Activated naive CD8-positive, alpha-beta T cell (primary cell): ENCODE data around the gene ZNF800.
"Not testable (repeated sequence)": the region's sequence is repeated elsewhere in the genome, so short reads cannot be mapped to it uniquely, and the experiment has no call there.

Experiments
- H3K27ac Mint-ChIP-seq: one replicate; pipeline ENCODE4 v1.8.0; 2021; ENCODE audit warnings: mixed read lengths
- H3K27me3 Mint-ChIP-seq: one replicate; pipeline ENCODE4 v1.8.0; 2021; ENCODE audit warnings: mixed read lengths
- H3K36me3 Mint-ChIP-seq: one replicate; pipeline ENCODE4 v1.8.0; 2021; ENCODE audit warnings: mixed read lengths
- H3K4me1 Mint-ChIP-seq: one replicate; pipeline ENCODE4 v1.8.0; 2021; ENCODE audit warnings: low read depth, mixed read lengths
- H3K4me3 Mint-ChIP-seq: one replicate; pipeline ENCODE4 v1.8.0; 2021; ENCODE audit warnings: mild to moderate bottlenecking, mixed read lengths
- H3K9me3 Mint-ChIP-seq: one replicate; pipeline ENCODE4 v1.8.0; 2021; ENCODE audit warnings: low read depth, mixed read lengths

ZNF800 gene, protein sequence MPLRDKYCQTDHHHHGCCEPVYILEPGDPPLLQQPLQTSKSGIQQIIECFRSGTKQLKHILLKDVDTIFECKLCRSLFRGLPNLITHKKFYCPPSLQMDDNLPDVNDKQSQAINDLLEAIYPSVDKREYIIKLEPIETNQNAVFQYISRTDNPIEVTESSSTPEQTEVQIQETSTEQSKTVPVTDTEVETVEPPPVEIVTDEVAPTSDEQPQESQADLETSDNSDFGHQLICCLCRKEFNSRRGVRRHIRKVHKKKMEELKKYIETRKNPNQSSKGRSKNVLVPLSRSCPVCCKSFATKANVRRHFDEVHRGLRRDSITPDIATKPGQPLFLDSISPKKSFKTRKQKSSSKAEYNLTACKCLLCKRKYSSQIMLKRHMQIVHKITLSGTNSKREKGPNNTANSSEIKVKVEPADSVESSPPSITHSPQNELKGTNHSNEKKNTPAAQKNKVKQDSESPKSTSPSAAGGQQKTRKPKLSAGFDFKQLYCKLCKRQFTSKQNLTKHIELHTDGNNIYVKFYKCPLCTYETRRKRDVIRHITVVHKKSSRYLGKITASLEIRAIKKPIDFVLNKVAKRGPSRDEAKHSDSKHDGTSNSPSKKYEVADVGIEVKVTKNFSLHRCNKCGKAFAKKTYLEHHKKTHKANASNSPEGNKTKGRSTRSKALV

DNA sequence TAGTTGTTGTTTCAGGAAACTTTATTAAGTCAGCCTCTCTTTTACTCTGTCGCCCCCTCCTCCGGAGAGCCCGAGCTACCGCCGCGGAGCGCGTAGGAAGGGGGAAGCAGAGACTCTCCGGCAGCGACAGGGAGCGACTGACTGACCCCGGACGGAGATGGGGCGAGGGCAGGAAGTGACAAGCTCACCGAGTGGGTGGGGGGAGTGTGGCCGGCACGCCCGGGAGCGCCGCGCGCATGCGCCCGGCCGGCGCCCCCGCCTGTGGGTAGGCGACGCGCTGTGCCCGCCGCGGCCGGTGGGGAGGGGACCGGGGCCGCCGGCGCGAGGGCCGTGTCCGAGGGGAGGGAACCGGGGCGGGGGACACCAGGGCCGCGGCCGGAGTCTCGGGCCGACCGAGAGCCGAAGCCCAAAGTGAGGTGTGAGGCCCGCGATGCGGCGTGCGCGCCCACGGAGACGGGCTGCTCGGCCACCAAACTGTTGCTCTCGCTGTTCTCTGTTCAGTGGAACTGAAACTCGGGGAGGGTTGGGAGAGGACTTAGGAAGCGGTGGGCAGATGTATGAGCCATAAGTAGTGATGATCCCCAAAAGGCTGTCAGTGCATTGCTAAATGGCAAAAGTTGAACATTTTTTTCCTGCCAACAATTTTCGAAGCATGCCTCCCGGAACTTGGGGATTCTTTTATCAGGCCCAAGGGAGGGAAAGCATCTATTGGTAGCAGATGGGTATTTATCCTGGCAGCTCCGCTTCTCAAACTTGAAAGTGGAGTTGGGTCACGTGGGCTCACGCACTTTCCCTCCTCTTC is at the start of gene ZNF800:
ZNF800 (minus strand) TSS at position 143 of the 802 bp plus-strand sequence. CDS start 1,151 bp downstream, outside the sequence.
- Mint-ChIP-seq H3K36me3 (peaks cover 19% of the 10 kb centered on the region), H3K27ac (peak within 1 kb of the TSS; percentile 99), H3K4me1 (peaks cover 66% of the 10 kb centered on the region), H3K27me3 (no peaks in the 10 kb centered on the region), H3K4me3 (peak within 1 kb of the TSS; percentile 100), H3K9me3 (peaks cover 6% of the 10 kb centered on the region)

DNA sequence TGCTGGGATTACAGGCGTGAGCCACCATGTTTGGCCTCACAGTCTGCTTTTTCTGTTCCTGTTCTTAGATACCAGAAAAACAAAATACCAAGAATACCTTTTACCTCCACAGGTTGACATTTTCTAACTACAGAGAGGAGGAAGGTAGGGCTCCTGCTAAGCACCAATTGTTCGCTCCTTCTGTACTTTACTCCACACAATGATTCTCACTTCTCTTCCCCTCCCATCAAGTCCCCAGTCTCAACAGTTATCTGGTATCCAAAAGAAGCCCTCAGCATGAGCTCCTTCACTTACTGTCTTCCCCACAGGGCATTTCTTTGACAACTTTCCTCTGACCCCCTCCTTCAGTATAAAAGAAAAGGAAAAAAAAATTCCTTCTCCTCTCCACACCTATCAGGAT is 47.7 kb upstream of the ZNF800 start:
- Mint-ChIP-seq H3K4me1 (no peaks in the 10 kb centered on the region), H3K27me3 (no peaks in the 10 kb centered on the region), H3K9me3 (no peaks in the 10 kb centered on the region), H3K27ac (no peak overlapping the region), H3K36me3 (no peaks in the 10 kb centered on the region), H3K4me3 (no peak overlapping the region)

DNA sequence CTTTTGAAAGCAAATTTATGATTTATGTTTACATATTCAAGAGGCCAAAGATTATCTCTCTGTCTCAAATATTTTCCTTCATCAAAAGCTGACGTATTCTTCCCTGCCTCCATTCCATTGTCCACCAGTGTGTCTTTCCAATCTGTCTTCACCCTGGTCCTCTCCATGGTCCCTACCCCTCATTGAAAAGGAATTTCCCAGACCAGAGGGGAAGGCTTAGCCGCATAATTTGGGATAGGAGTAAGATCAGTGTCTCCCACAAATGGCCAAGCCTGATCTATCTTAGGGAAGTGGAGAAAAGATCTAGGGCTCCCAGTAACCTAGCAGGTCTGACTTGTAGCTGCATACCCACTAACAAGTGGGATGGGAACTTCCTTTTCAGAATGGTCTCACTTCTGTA is 46.3 kb upstream of the ZNF800 start:
- no peaks in the 10 kb centered on the region for H3K4me1 Mint-ChIP-seq
- H3K36me3 Mint-ChIP-seq = no peaks in the 10 kb centered on the region
- no peaks in the 10 kb centered on the region for H3K9me3 Mint-ChIP-seq
- no peak overlapping the region for H3K27ac Mint-ChIP-seq
- H3K4me3 Mint-ChIP-seq = no peak overlapping the region
- no peaks in the 10 kb centered on the region for H3K27me3 Mint-ChIP-seq

DNA sequence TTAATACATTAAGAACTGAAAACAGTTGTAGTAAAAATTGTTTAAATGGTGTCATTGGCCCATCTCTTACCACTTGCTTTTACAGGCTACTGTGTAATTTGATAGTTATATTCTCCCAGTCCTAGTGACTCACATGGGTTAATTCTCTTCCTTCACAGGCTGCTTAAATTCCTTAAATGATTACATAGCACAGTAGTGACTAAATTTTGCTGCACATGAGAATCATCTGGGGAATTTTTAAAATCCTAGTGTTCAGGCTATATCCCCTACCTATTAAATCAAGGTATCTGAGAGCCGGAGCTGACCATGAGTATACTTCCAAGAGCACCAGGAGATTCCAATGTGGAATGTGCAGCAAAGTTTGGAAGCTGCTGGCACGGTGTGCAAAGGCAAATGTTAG is 45.3 kb upstream of the ZNF800 start:
- H3K9me3 Mint-ChIP-seq = no peaks in the 10 kb centered on the region
- H3K27me3 Mint-ChIP-seq = no peaks in the 10 kb centered on the region
- H3K4me3 Mint-ChIP-seq = no peak overlapping the region
- no peaks in the 10 kb centered on the region for H3K4me1 Mint-ChIP-seq
- no peaks in the 10 kb centered on the region for H3K36me3 Mint-ChIP-seq
- H3K27ac Mint-ChIP-seq = no peak overlapping the region

DNA sequence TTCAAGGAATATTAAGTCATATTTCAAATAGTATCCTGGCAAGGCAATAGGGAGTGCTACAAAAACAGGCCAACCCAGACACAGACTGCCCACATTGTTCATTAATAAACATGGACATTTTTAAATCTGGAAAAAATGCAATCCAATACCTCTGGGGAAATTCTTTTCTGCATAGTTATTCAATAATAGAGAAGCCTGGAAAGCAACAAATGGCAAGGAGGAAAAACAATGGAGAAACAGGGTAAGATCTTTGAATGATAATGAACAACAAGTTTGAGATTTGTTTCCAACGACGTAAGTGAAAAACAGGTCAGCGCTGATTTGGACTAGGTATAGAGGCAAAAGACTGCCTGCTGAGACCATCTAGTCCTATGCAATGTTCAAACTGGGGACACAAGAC is 44.7 kb upstream of the ZNF800 start:
- no peaks in the 10 kb centered on the region for H3K4me1 Mint-ChIP-seq
- H3K36me3 Mint-ChIP-seq = no peaks in the 10 kb centered on the region
- no peaks in the 10 kb centered on the region for H3K27me3 Mint-ChIP-seq
- H3K4me3 Mint-ChIP-seq = no peak overlapping the region
- no peak overlapping the region for H3K27ac Mint-ChIP-seq
- H3K9me3 Mint-ChIP-seq = no peaks in the 10 kb centered on the region

DNA sequence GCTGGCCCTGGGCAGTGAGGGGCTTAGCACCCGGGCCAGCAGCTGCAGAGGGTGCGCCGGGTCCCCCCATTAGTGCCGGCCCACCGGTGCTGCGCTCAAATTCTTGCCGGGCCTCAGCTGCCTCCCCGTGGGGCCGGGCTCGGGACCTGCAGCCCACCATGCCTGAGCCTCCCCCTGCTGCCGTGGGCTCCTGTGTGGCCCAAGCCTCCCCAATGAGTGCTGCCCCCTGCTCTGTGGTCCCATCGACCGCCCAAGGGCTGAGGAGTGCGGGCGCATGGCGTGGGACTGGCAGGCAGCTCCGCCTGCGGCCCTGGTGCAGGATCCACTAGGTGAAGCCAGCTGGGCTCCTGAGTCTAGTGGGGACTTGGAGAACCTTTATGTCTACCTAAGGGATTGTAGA is 36.8 kb upstream of the ZNF800 start:
- H3K4me3 Mint-ChIP-seq, H3K9me3 Mint-ChIP-seq, H3K27me3 Mint-ChIP-seq, H3K27ac Mint-ChIP-seq, H3K36me3 Mint-ChIP-seq: not testable (repeated sequence)
- H3K4me1 Mint-ChIP-seq = peaks cover 21% of the 10 kb centered on the region

DNA sequence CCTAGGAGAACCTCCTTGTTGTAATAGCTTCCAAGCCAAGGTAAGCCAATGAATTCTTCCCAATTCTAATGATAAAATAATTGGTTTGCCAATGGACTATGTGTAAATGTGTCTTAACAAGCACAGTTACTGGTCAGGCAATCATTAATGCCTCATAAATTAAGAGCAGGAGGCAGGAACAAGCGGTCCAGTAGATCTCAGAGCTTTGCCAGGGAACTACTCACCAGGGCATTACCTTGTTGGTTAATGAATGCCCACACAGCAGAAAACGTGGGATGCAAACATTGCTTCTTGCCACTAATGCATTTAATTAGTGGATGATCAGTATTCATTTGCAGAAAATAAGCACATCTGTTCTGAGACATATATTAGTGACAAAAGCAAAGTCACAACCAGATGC is 26.7 kb upstream of the ZNF800 start:
- H3K4me3 Mint-ChIP-seq = no peak overlapping the region
- H3K9me3 Mint-ChIP-seq = peaks cover 5% of the 10 kb centered on the region
- peaks cover 7% of the 10 kb centered on the region for H3K36me3 Mint-ChIP-seq
- no peak overlapping the region for H3K27ac Mint-ChIP-seq
- H3K27me3 Mint-ChIP-seq = no peaks in the 10 kb centered on the region
- H3K4me1 Mint-ChIP-seq = peaks cover 37% of the 10 kb centered on the region

DNA sequence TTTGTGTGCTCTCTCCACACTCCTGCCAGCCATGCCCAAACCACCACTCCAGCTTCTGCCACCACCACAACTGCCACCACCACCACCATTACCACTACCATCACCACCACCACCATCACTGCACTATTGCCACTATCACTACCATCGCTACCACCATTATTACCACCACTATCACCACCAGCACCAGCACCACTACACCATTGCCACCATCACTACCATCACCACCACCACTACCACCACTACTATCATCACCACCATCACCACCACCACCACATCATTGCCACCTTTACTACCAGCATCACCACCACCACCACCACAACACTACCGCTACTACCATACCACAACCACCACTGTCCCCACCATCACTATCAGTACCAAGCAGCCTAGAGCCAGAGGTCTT is 26.0 kb upstream of the ZNF800 start:
- H3K36me3 Mint-ChIP-seq = peaks cover 7% of the 10 kb centered on the region
- no peaks in the 10 kb centered on the region for H3K27me3 Mint-ChIP-seq
- no peak overlapping the region for H3K27ac Mint-ChIP-seq
- peaks cover 44% of the 10 kb centered on the region for H3K4me1 Mint-ChIP-seq
- peak overlapping the region; percentile 2 for H3K4me3 Mint-ChIP-seq
- H3K9me3 Mint-ChIP-seq = peaks cover 5% of the 10 kb centered on the region

DNA sequence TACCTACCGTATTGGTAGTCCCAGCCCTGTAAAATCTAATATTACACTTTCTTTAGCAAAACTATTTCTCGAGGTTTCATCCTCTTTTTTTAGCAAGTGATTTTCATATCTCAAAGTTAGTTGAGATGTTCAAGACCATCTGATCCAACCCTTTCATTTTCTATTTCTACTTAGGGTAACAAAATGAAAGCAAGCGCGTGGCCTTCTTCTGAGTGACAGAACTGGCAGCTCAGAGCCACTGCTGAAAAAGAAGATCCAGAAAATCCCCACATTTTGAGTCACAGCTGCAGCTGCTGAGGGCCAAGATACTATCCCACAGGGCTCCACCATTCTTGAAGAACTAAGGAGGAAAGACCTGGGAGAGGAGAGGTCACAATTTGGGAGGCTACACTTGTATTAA is 24.8 kb upstream of the ZNF800 start:
- Mint-ChIP-seq H3K4me1 (peaks cover 55% of the 10 kb centered on the region), H3K4me3 (peak overlapping the region; percentile 51), H3K27me3 (no peaks in the 10 kb centered on the region), H3K9me3 (peaks cover 5% of the 10 kb centered on the region), H3K36me3 (peaks cover 7% of the 10 kb centered on the region), H3K27ac (peak overlapping the region; percentile 34)

DNA sequence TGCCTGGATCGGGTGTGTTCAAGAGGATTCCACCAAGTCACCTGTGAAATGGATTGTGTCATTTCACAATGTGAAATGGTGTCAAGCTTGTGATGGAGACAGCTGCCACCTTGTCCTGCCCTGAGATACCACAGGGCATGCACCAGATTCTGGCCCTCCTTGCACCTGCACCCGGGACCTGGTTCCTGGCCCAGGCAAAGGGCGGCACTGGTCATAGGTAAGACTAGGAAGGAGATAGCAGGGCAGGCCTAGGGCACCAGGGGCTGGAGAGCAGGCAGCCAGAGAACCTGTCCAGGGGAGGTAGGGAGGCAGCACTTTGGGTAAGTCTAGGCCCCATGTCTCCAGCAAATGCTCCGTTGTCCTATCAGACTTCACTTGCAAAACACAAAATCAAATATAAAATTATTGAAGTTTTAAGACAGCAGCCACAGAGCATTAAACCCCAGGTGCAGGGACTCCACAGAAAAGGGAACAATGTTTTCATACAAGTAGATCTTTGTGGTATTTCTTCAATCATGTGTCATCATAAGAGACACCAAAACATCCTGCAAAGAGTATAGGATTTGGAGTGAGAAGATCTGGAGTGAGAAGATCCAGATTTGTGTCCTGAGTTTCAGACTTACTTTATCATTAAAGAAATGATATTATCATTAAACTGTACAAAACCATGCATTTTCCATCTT is 22.7 kb upstream of the ZNF800 start:
- Mint-ChIP-seq H3K4me1 (peaks cover 63% of the 10 kb centered on the region), H3K27me3 (no peaks in the 10 kb centered on the region), H3K4me3 (peak overlapping the region; percentile 22), H3K27ac (peak overlapping the region; percentile 64), H3K9me3 (peaks cover 5% of the 10 kb centered on the region), H3K36me3 (peaks cover 7% of the 10 kb centered on the region)

DNA sequence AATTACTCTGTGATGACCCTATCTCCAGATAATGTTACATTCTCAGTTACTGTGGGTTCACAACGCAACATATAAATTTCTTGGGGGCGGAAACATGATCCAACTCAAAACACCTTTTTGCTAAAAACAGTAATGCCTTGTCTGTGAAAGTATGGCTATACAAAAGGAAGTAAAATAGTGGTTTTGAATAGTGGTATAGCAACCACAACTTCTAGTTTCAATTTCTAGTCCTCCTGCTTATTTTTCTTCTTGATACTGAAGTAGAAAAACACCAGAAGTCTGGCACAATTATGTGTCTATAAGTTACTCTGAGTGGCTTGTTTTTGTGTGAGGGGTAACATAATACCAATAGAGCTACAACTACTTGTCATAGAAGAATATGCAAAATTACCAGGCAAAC is 21.5 kb upstream of the ZNF800 start:
- Mint-ChIP-seq H3K27me3 (no peaks in the 10 kb centered on the region), H3K27ac (peak overlapping the region; percentile 64), H3K4me1 (peaks cover 73% of the 10 kb centered on the region), H3K36me3 (peaks cover 7% of the 10 kb centered on the region), H3K9me3 (peaks cover 5% of the 10 kb centered on the region), H3K4me3 (peak overlapping the region; percentile 60)

DNA sequence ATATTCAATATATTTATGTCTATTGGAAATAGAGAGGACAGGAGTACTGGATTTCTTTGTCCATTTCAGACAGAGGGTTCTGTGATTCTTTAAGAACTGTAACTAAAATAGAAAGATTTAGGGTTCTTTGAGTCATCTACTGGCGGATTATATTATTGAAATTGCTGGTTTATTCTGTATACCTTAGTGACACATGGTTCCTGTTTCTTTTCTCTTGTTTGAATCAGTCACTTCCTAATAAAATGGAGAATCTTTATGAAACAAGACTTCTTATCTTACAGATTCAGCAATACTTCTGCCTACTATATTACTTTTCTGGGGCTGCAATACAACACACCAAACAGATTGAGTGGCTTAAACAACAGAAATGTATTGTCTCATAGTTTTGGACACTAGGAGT is 20.8 kb upstream of the ZNF800 start:
- Mint-ChIP-seq H3K9me3 (peaks cover under 1% of the 10 kb centered on the region), H3K4me1 (peaks cover 74% of the 10 kb centered on the region), H3K27me3 (no peaks in the 10 kb centered on the region), H3K36me3 (peaks cover 3% of the 10 kb centered on the region), H3K4me3 (peak overlapping the region; percentile 60), H3K27ac (peak overlapping the region; percentile 64)

DNA sequence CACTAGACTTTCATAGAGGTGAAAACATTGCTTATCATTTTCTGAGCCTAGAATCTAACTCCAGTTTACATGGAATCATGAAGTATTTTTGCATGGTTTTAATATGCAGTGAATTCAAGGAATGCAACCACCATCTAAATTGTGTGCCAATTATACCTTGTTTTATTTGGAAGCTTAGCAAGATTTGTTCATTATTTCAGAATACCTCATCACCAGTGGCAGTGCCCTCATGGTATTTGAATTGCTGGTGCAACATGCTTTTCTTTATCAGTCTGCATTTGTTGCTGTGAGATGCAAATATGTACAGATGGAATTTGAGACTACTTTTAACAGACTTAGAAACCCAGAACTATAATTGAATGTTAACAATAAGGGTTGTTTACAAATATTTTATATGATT is 18.7 kb upstream of the ZNF800 start:
- H3K27ac Mint-ChIP-seq = no peak overlapping the region
- H3K4me1 Mint-ChIP-seq = peaks cover 58% of the 10 kb centered on the region
- H3K4me3 Mint-ChIP-seq = no peak overlapping the region
- H3K27me3 Mint-ChIP-seq = no peaks in the 10 kb centered on the region
- H3K36me3 Mint-ChIP-seq = no peaks in the 10 kb centered on the region
- H3K9me3 Mint-ChIP-seq = no peaks in the 10 kb centered on the region

DNA sequence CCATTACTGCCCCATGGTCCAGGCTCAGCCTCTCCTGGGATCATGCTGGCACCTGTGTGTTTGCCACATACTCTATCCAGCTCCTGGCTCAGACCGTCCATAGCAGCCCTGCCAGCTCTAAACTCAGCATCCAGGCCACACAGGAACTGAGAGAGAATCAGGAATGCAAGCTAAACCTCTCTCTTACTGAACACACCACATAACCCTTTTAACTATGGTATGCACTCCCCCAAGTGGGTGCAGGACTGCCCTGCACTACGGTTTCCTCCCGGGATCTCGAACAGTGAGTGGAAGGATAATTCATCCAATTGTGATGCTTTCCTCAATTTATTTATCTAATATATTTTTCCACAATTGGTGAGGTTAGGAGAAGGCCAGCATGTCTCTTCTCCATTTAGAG is 17.1 kb upstream of the ZNF800 start:
- no peaks in the 10 kb centered on the region for H3K27me3 Mint-ChIP-seq
- peaks cover 49% of the 10 kb centered on the region for H3K4me1 Mint-ChIP-seq
- no peak overlapping the region for H3K27ac Mint-ChIP-seq
- H3K4me3 Mint-ChIP-seq = no peak overlapping the region
- H3K36me3 Mint-ChIP-seq = no peaks in the 10 kb centered on the region
- no peaks in the 10 kb centered on the region for H3K9me3 Mint-ChIP-seq
